ENCODE data around the gene MKS1.
A peak's percentile ranks its signal among the peaks of the same experiment; 100 is the strongest.

MKS1 gene

DNA sequence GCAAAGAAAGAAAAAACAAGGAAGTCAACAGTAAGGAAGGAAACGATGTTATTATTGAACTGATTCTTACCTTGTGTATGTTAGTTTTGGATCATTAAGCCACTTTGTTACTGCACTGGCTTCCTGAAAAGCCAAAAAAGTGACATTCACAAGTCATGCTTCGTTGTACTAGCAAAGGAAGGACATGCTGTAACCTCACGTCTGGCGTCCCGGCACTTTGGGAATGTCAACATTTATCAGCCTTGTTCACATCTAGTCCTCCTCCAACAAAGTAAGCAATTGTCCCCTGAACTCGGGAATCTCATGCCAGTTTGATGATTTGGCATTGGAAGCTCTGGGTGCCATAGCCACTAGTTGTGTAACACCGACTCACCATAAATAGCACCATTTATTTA is 731 bp upstream of the MKS1 start:
- H3K36me3 ChIP-seq (replicated peaks): no peaks in the 10 kb centered on the region
- TF ChIP-seq, protein P1, sequence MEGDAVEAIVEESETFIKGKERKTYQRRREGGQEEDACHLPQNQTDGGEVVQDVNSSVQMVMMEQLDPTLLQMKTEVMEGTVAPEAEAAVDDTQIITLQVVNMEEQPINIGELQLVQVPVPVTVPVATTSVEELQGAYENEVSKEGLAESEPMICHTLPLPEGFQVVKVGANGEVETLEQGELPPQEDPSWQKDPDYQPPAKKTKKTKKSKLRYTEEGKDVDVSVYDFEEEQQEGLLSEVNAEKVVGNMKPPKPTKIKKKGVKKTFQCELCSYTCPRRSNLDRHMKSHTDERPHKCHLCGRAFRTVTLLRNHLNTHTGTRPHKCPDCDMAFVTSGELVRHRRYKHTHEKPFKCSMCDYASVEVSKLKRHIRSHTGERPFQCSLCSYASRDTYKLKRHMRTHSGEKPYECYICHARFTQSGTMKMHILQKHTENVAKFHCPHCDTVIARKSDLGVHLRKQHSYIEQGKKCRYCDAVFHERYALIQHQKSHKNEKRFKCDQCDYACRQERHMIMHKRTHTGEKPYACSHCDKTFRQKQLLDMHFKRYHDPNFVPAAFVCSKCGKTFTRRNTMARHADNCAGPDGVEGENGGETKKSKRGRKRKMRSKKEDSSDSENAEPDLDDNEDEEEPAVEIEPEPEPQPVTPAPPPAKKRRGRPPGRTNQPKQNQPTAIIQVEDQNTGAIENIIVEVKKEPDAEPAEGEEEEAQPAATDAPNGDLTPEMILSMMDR (IDR thresholded peaks at IDR 0.05; ENCODE audit: low read depth, low read length, missing control alignments): no peak
- in situ Hi-C loops (cut with HindIII; ENCODE audit: low pct_ligation_motif_present, low sequenced_read_pairs): no loop called here
- no peak overlapping the region for H3K27ac ChIP-seq
- DNase-seq: no peak
- peak overlapping the region; percentile 89 for H3K4me3 ChIP-seq (ENCODE audit: low read depth, low read length)
- H3K27me3 ChIP-seq (replicated peaks): no peaks in the 10 kb centered on the region

DNA sequence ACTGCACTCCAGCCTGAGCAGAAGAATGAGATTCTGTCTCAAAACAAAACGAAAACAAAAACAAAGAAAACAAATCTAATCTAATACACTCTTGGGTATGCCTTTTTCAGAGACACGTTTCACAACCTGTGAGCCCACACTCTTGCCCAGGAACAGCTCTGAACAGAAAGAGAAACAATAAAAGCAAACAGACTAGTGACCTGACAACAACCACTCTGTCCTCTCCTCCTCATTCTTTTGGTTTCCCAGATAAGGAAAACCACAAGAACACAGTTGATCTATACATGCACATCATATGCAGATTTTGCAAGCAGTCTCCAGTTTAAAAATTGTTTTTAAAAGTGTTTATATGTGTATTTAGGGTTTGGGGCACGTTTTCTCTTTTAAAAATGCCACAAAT is 1.3 kb downstream of the MKS1 start:
- TF ChIP-seq, protein P1 (IDR thresholded peaks at IDR 0.05; ENCODE audit: low read depth, low read length, missing control alignments): no peak
- Histone ChIP-seq H3K27me3 (replicated peaks) (no peaks in the 10 kb centered on the region), H3K27ac (no peak overlapping the region), H3K36me3 (replicated peaks) (no peaks in the 10 kb centered on the region), H3K4me3 (ENCODE audit: low read depth, low read length) (no peak overlapping the region)
- no peak for DNase-seq
- in situ Hi-C loops (cut with HindIII; ENCODE audit: low pct_ligation_motif_present, low sequenced_read_pairs): no loop called here

GRCh38 chr17:58215685-58216084 is 3.4 kb downstream of the MKS1 start:
- no peak for DNase-seq
- no peak overlapping the region for H3K27ac ChIP-seq
- TF ChIP-seq, protein P1 (IDR thresholded peaks at IDR 0.05; ENCODE audit: low read depth, low read length, missing control alignments): peak; percentile 8
- H3K4me3 ChIP-seq (ENCODE audit: low read depth, low read length): no peak overlapping the region
- no peaks in the 10 kb centered on the region for H3K36me3 ChIP-seq (replicated peaks)
- in situ Hi-C loops (cut with HindIII; ENCODE audit: low pct_ligation_motif_present, low sequenced_read_pairs): no loop called here
- H3K27me3 ChIP-seq (replicated peaks): no peaks in the 10 kb centered on the region

- H3K4me3 ChIP-seq (ENCODE audit: low read depth, low read length): no peak overlapping the region
- no peak for DNase-seq
- peaks cover 4% of the 10 kb centered on the region for H3K36me3 ChIP-seq (replicated peaks)
- H3K27me3 ChIP-seq (replicated peaks): no peaks in the 10 kb centered on the region
- no peak overlapping the region for H3K27ac ChIP-seq
- TF ChIP-seq, protein P1 (IDR thresholded peaks at IDR 0.05; ENCODE audit: low read depth, low read length, missing control alignments): peak; percentile 33
- in situ Hi-C loops (cut with HindIII; ENCODE audit: low pct_ligation_motif_present, low sequenced_read_pairs): no loop called here
Observed at GRCh38 chr17:58210922-58211321, 8.1 kb downstream of the MKS1 start.

GRCh38 chr17:58208344-58208743 is 10.7 kb downstream of the MKS1 start:
- DNase-seq: no peak
- Histone ChIP-seq H3K27me3 (replicated peaks) (no peaks in the 10 kb centered on the region), H3K27ac (no peak overlapping the region), H3K4me3 (ENCODE audit: low read depth, low read length) (no peak overlapping the region), H3K36me3 (replicated peaks) (peaks cover 4% of the 10 kb centered on the region)
- in situ Hi-C loops (cut with HindIII; ENCODE audit: low pct_ligation_motif_present, low sequenced_read_pairs): no loop called here
- TF ChIP-seq, protein P1 (IDR thresholded peaks at IDR 0.05; ENCODE audit: low read depth, low read length, missing control alignments): no peak

DNA sequence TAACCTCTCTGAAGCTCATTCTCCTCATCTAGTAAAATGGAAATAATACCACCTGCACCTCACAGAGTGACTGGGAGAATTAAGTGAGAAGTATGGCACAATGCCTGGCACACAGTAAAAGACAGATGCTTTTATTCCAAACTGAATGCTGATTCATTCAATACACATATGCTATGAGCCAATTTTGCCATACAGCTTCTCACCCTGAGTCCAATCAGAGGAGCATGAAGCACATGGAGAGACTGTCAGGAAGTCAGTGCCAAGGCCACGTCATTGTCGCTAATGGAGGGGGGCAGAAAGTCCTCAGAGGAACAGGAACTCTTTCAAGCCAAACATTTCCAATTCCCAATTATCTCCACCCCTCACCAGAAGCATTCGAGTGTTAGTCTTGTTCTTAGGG is 11.6 kb downstream of the MKS1 start:
- TF ChIP-seq, protein P1 (IDR thresholded peaks at IDR 0.05; ENCODE audit: low read depth, low read length, missing control alignments): no peak
- in situ Hi-C loops (cut with HindIII; ENCODE audit: low pct_ligation_motif_present, low sequenced_read_pairs): no loop called here
- H3K36me3 ChIP-seq (replicated peaks): peaks cover 4% of the 10 kb centered on the region
- no peak overlapping the region for H3K27ac ChIP-seq
- H3K4me3 ChIP-seq (ENCODE audit: low read depth, low read length): no peak overlapping the region
- DNase-seq: no peak
- H3K27me3 ChIP-seq (replicated peaks): no peaks in the 10 kb centered on the region
